GM19099 (cell line): ENCODE data around the gene PRSS50.

Experiments used
- POLR2A ChIP-seq: IDR thresholded peaks from 3 replicates; pipeline ENCODE4 v1.6.1; 2011; ENCODE audit warnings: low read depth; ENCODE audit not compliant: insufficient read length; ENCODE audit errors: extremely low read depth

PRSS50 gene

GRCh38 chr3:46717447-46718231 lies at the start of gene PRSS50:
TSS of gene PRSS50 (minus strand) at chr3:46717869. CDS start at chr3:46717824, 45 bp downstream.
- TF ChIP-seq POLR2A = no peak

GRCh38 chr3:46764206-46764605 lies 46.5 kb upstream of the PRSS50 start:
- no peak for TF ChIP-seq POLR2A

DNA sequence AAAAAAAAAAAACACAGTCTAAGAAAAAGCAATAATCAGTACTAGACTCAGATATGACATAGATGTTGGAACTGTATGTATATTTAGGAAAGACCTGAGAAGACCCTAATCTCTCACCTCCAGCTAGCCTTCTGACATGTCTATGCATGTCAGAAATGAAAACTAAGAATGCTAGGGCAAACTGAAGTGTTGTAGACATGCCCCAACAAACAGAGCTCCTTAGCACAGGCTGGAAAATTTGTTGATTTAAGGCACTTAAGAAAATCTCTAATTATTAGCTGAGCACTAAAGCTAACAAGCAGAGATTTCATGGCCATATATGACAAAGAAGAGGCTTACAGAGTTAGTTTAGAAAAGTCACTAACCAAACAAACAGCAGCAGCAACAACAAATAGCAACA lies 45.5 kb upstream of the PRSS50 start:
- TF ChIP-seq POLR2A = no peak

DNA sequence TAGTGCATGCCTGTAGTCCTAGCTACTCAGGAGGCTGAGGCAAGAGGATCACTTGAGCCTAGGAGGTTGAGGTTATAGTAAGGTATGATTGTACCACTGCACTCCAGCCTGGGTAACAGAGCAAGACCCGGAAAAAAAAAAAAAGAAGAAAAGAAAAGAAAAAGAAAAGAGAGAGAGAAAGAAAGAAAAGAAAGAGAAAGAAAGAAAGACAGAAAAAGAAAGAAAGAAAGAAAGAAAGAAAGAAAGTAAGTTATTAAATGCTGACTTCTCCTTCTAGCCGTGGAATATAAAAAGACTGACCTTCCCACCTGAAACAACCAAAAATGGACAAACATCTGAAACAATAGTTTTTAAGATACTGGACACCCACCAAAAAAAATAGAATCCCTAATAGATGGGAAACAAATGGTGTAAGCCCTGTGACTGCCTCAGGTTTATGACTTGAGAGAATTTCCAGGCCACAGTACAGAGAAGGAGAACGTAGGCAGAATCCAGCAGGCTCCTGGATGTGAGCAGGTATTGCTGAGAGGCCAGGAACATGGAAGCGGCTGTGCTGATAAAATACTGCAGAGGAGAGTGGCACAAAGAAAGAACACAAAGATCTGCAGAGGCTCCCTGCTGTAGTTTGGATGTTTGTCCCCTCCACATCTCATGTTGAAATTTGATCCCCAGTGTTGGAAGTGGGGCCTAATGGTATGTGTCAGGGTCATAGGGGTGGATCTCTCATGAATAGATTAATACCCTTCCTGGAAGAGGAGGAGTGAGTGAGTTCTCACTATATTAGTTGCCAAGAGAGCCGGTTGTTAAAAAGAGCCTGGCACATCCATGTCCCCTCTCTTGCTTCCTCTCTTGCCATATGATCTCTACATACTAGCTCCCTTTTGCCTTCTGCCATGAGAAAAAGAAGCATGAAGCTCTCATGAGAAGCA lies 41.8 kb upstream of the PRSS50 start:
- TF ChIP-seq POLR2A = no peak

DNA sequence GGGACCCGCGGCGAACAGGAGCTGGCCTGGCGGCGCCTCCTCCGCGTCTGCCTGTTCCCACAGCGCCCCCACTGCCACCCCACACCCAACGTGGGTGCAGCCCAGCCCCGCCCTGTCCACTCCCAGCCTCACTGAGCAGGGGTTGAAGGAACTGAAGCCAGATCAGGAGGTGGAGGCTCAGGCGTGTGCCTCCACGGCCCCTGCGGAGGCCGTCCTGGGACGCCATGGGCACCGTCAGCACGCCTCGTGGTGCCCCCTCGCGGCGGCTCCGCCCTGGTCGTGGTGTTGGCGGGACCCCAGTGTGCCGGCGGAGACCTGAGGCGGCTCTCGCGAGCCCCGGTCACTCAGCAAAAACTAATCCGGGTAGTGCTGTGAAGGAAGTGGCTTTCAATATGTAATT lies 39.0 kb upstream of the PRSS50 start:
- no peak for TF ChIP-seq POLR2A

GRCh38 chr3:46755646-46756045 lies 38.0 kb upstream of the PRSS50 start:
- no peak for TF ChIP-seq POLR2A

- no peak for TF ChIP-seq POLR2A
Observed at GRCh38 chr3:46750555-46751038, 32.9 kb upstream of the PRSS50 start.

GRCh38 chr3:46749129-46749528 lies 31.5 kb upstream of the PRSS50 start:
- no peak for TF ChIP-seq POLR2A

GRCh38 chr3:46748170-46748569 lies 30.5 kb upstream of the PRSS50 start:
- no peak for TF ChIP-seq POLR2A

- no peak for TF ChIP-seq POLR2A
Observed at GRCh38 chr3:46746711-46747110, 29.0 kb upstream of the PRSS50 start.

DNA sequence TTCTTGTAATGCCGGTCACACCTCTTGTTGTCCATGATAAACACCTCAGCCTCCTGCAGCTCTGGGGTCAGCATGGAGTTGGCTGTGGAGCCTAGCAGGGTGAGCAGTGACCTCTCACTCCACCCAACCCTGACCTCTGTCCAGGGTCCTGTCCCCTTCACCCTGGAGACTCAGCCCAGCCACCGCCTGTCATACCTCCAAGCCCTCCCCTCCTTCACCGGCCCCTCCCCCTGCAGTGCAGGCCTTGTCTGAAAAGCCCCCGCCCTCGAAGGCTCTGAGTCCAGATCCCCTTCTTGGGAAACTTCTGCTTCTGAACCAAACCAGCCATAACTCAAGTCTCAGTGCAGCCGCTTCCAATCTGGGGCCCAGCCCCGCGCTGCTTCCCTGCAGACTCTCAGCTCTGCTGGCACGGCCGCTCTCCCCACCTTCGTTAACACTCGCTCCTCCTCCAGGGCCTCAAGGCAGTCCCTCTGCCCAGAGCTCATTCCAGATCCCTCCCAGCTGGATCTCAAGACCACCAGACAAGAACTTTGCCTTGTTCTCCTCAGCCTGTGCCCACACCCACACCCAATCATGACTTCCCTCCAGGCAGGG lies 25.4 kb upstream of the PRSS50 start:
- no peak for TF ChIP-seq POLR2A

DNA sequence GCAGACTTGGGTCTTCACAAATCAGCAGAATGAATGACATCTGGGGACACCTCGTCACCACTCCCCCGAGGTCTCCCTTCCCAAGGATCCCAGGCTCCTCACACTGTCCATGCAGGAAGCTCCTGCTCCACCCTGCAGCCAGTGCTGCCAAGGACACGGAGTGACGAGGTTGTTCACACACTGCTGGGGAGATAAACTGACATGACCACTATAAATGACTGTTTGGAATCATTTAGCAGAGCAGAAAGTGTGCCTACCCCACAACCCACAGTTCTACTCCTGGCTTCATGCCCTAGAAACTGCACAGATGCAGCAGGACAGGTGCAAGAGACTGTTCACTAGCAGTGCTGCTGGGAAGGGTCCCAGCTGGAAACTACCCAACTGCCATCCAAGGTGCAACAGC lies 19.7 kb upstream of the PRSS50 start:
- no peak for TF ChIP-seq POLR2A

DNA sequence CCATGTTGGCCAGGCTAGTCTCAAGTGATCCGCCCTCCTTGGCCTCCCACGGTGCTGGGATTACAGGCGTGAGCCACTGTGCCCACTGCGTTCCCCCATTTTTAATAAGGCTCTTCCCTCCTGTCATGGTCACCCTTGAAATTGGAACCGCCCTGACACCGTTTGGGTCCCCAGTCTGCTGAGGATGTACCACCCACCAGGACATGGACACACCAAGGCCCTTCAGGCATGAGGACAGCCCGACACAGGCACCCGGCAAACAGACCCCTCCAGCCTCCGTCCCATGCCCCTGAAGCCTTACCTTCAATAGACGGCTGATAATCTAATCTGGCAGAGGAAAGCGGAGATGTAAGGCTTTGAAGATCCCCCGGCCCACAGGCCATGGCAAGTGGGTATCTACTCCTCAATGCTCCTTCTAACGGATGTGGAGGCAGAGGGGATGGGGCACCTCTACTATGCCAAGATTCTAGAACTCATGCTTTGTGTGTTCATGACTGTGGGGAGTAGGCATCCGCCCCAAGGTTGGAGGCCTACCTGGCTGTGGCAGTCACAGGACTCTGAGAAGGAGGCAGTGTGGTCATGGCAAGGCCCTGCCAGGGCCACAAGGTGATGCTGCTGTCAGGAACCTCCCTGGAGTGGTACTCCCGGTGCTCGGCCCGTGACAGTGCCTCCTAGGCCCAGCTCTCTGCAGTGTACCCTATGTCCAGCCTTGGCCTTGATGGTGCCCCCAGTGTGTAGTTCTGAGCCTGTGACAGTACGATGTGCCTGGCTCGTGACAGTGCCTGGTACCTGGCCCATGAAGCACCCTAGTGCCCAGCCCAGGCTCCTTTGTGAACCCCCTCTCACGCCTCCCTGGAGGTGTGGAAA lies 18.6 kb upstream of the PRSS50 start:
- no peak for TF ChIP-seq POLR2A

GRCh38 chr3:46734773-46735172 lies 17.1 kb upstream of the PRSS50 start:
- TF ChIP-seq POLR2A = no peak
